Trophoblast cell (in vitro differentiated cells and primary cell): ENCODE measurements around the gene ANP32A.
A peak's percentile ranks its signal among the peaks of the same experiment; 100 is the strongest.

ENCODE experiments used
- DNase-seq, 2 donors: peaks; one replicate each; pipeline ENCODE4 v3.0.0-alpha.2; 2016
- H2AFZ ChIP-seq: 2 replicates; pipeline ENCODE4 v1.6.1; 2013; ENCODE audit warnings: low read length, moderate library complexity, mild to moderate bottlenecking; ENCODE audit not compliant: insufficient read depth, poor library complexity
- H2AK5ac ChIP-seq: 2 replicates; pipeline ENCODE4 v1.6.1; 2013; ENCODE audit warnings: mild to moderate bottlenecking, low read length
- H2BK120ac ChIP-seq: 2 replicates; pipeline ENCODE4 v1.6.1; 2013; ENCODE audit warnings: low read length, mild to moderate bottlenecking, moderate library complexity; ENCODE audit not compliant: insufficient read depth, poor library complexity
- H2BK12ac ChIP-seq: 2 replicates; pipeline ENCODE4 v1.6.1; 2013; ENCODE audit warnings: mild to moderate bottlenecking, low read length, moderate library complexity
- H2BK5ac ChIP-seq: 2 replicates; pipeline ENCODE4 v1.6.1; 2013; ENCODE audit warnings: low read length, low read depth, moderate library complexity, mild to moderate bottlenecking; ENCODE audit not compliant: poor library complexity
- H3K14ac ChIP-seq: 2 replicates; pipeline ENCODE4 v1.6.1; 2013; ENCODE audit warnings: mild to moderate bottlenecking, low read length
- H3K18ac ChIP-seq: 2 replicates; pipeline ENCODE4 v1.6.1; 2013; ENCODE audit warnings: mild to moderate bottlenecking, low read length
- H3K23ac ChIP-seq: 2 replicates; pipeline ENCODE4 v1.6.1; 2013; ENCODE audit warnings: low read length
- H3K27ac ChIP-seq: 2 replicates; pipeline ENCODE4 v1.5.1; 2013; ENCODE audit warnings: low read depth, mild to moderate bottlenecking, inconsistent platforms, low read length, moderate library complexity
- H3K27me3 ChIP-seq: 2 replicates; pipeline ENCODE4 v1.6.1; 2013; ENCODE audit warnings: inconsistent platforms, mild to moderate bottlenecking, low read length, moderate library complexity; ENCODE audit not compliant: insufficient read depth
- H3K36me3 ChIP-seq, 2 experiments: 1 replicate in 1 of 2; 2 replicates in 1 of 2; pipeline ENCODE4 v1.6.1; 2013; ENCODE audit warnings: low read length in 2 of 2, mild to moderate bottlenecking in 2 of 2, moderate library complexity in 1 of 2; ENCODE audit not compliant: insufficient read depth in 2 of 2, control insufficient read depth in 1 of 2
- H3K4ac ChIP-seq: 2 replicates; pipeline ENCODE4 v1.6.1; 2013; ENCODE audit warnings: low read depth, mild to moderate bottlenecking, low read length, moderate library complexity
- H3K4me1 ChIP-seq, 2 experiments: 1 replicate in 1 of 2; 2 replicates in 1 of 2; pipeline ENCODE4 v1.6.1; 2013; ENCODE audit warnings: low read length in 2 of 2, mild to moderate bottlenecking in 2 of 2, moderate library complexity in 1 of 2; ENCODE audit not compliant: insufficient read depth in 2 of 2, control insufficient read depth in 1 of 2
- H3K4me2 ChIP-seq: 2 replicates; pipeline ENCODE4 v1.6.1; 2013; ENCODE audit warnings: inconsistent platforms, mild to moderate bottlenecking, low read length, moderate library complexity
- H3K4me3 ChIP-seq: 2 replicates; pipeline ENCODE4 v1.5.1; 2013; ENCODE audit warnings: mild to moderate bottlenecking, low read depth, low read length, inconsistent platforms
- H3K79me1 ChIP-seq: one replicate; pipeline ENCODE4 v1.6.1; 2013; ENCODE audit warnings: low read length
- H3K79me2 ChIP-seq: 2 replicates; pipeline ENCODE4 v1.6.1; 2013; ENCODE audit warnings: low read length, mild to moderate bottlenecking; ENCODE audit not compliant: control insufficient read depth, insufficient read depth, poor library complexity
- H3K9ac ChIP-seq: 2 replicates; pipeline ENCODE4 v1.6.1; 2013; ENCODE audit warnings: mild to moderate bottlenecking, low read length
- H3K9me3 ChIP-seq: 2 replicates; pipeline ENCODE4 v1.6.1; 2013; ENCODE audit warnings: low read depth, mild to moderate bottlenecking, control low read depth, inconsistent platforms, low read length; ENCODE audit not compliant: insufficient read depth
- H4K12ac ChIP-seq: 2 replicates; pipeline ENCODE4 v1.6.1; 2013; ENCODE audit warnings: low read depth, mild to moderate bottlenecking, low read length, moderate library complexity
- H4K8ac ChIP-seq: 2 replicates; pipeline ENCODE4 v1.6.1; 2013; ENCODE audit warnings: low read depth, mild to moderate bottlenecking, low read length, moderate library complexity
- H4K91ac ChIP-seq: one replicate; pipeline ENCODE4 v1.6.1; 2013; ENCODE audit warnings: low read depth, mild to moderate bottlenecking, low read length, moderate library complexity
- WGBS: extraction: QIAGEN DNeasy Blood & Tissue Kit; methylation state at CpG from one replicate; pipeline ENCODE4 v1.1.7; 2013; ENCODE audit warnings: missing lambda C conversion rate; ENCODE audit not compliant: insufficient read length, insufficient coverage; ENCODE audit errors: extremely low coverage; 5-methylcytosine and 5-hydroxymethylcytosine counted together

Gene ANP32A

GRCh38 chr15:68743256-68743655 is 77.4 kb downstream of the ANP32A start:
- no peak overlapping the region for H3K4ac ChIP-seq
- no peak overlapping the region for H4K91ac ChIP-seq
- no peaks in the 10 kb centered on the region for H3K79me1 ChIP-seq
- H3K4me2 ChIP-seq = no peak overlapping the region
- no peak overlapping the region for H2BK120ac ChIP-seq
- peaks cover 0 to 2% of the 10 kb centered on the region in 2 experiments for H3K4me1 ChIP-seq
- H3K79me2 ChIP-seq = no peaks in the 10 kb centered on the region
- H2AFZ ChIP-seq = no peak overlapping the region
- H4K8ac ChIP-seq = no peak overlapping the region
- peak overlapping the region; percentile 56 for H3K9ac ChIP-seq
- no peak overlapping the region for H2AK5ac ChIP-seq
- H2BK5ac ChIP-seq = no peak overlapping the region
- H3K23ac ChIP-seq = no peak overlapping the region
- no peak for DNase-seq
- H3K36me3 ChIP-seq = no peaks in the 10 kb centered on the region
- WGBS = no CpG with 5 or more reads among the region's 3 CpGs
- H3K4me3 ChIP-seq = no peak overlapping the region
- H3K18ac ChIP-seq = no peak overlapping the region
- no peak overlapping the region for H2BK12ac ChIP-seq
- H3K14ac ChIP-seq = no peak overlapping the region
- H4K12ac ChIP-seq = no peak overlapping the region
- no peak overlapping the region for H3K27ac ChIP-seq
- no peaks in the 10 kb centered on the region for H3K9me3 ChIP-seq
- no peaks in the 10 kb centered on the region for H3K27me3 ChIP-seq

- Histone ChIP-seq H2BK120ac (no peak overlapping the region), H2AK5ac (no peak overlapping the region), H2BK5ac (no peak overlapping the region), H2BK12ac (no peak overlapping the region), H4K8ac (no peak overlapping the region), H2AFZ (no peak overlapping the region), H3K18ac (no peak overlapping the region), H3K4me1 (peaks cover 0 to 4% of the 10 kb centered on the region in 2 experiments), H3K79me2 (no peaks in the 10 kb centered on the region), H3K4me3 (no peak overlapping the region), H3K27ac (peak overlapping the region; percentile 19), H4K12ac (no peak overlapping the region), H3K4me2 (no peak overlapping the region), H3K27me3 (no peaks in the 10 kb centered on the region), H3K9me3 (no peaks in the 10 kb centered on the region), H3K14ac (no peak overlapping the region), H3K79me1 (no peaks in the 10 kb centered on the region), H3K36me3 (no peaks in the 10 kb centered on the region), H3K23ac (no peak overlapping the region), H3K9ac (no peak overlapping the region), H3K4ac (no peak overlapping the region), H4K91ac (no peak overlapping the region)
- 100% methylated on average over 1 of the region's 6 CpGs for WGBS
- peak in 1 of 2 donors; percentile 27 for DNase-seq
Measured at GRCh38 chr15:68739390-68740080, 81.2 kb downstream of the ANP32A start.

GRCh38 chr15:68735610-68736009 is 85.1 kb downstream of the ANP32A start:
- H2BK120ac ChIP-seq = no peak overlapping the region
- peak in 1 of 2 donors; percentile 85 for DNase-seq
- no peak overlapping the region for H3K14ac ChIP-seq
- no peaks in the 10 kb centered on the region for H3K27me3 ChIP-seq
- no peak overlapping the region for H4K12ac ChIP-seq
- H4K8ac ChIP-seq = no peak overlapping the region
- H2AK5ac ChIP-seq = no peak overlapping the region
- H3K4ac ChIP-seq = no peak overlapping the region
- H3K27ac ChIP-seq = no peak overlapping the region
- no peaks in the 10 kb centered on the region for H3K79me2 ChIP-seq
- H2BK12ac ChIP-seq = no peak overlapping the region
- no peak overlapping the region for H3K4me2 ChIP-seq
- peaks cover 10 to 19% of the 10 kb centered on the region in 2 experiments for H3K4me1 ChIP-seq
- no peaks in the 10 kb centered on the region for H3K9me3 ChIP-seq
- H4K91ac ChIP-seq = no peak overlapping the region
- H3K36me3 ChIP-seq = no peaks in the 10 kb centered on the region
- H3K18ac ChIP-seq = no peak overlapping the region
- no peaks in the 10 kb centered on the region for H3K79me1 ChIP-seq
- H2AFZ ChIP-seq = no peak overlapping the region
- no peak overlapping the region for H3K9ac ChIP-seq
- H3K23ac ChIP-seq = no peak overlapping the region
- no peak overlapping the region for H3K4me3 ChIP-seq
- no peak overlapping the region for H2BK5ac ChIP-seq

DNA sequence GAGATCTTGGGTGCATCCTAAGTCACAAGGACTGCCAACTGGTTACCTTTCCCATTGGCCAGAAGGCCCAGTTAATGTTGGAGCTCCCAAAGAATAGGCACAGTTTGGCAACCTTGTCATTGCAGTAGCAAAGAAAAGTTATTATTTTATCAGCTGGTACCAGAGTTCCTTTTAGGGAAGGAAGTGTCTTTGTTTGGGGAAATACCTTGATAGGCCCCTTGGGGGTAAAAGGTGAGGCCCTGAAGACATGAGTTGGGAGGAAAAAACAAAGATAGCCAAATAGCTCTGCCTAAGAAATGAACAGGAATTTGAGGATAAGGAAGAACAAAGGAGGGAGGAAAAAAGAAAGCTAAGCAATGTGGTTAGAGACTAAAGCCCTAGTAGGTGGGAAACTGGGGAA is 85.8 kb downstream of the ANP32A start:
- no peak for DNase-seq
- H3K18ac ChIP-seq = no peak overlapping the region
- no peak overlapping the region for H4K91ac ChIP-seq
- H3K9me3 ChIP-seq = no peaks in the 10 kb centered on the region
- no peak overlapping the region for H2BK5ac ChIP-seq
- H3K4me2 ChIP-seq = no peak overlapping the region
- H3K9ac ChIP-seq = no peak overlapping the region
- peaks cover 12 to 20% of the 10 kb centered on the region in 2 experiments for H3K4me1 ChIP-seq
- no peaks in the 10 kb centered on the region for H3K79me2 ChIP-seq
- no peak overlapping the region for H2BK12ac ChIP-seq
- no peaks in the 10 kb centered on the region for H3K27me3 ChIP-seq
- H2AK5ac ChIP-seq = no peak overlapping the region
- no peak overlapping the region for H2AFZ ChIP-seq
- H3K4me3 ChIP-seq = no peak overlapping the region
- no peaks in the 10 kb centered on the region for H3K36me3 ChIP-seq
- H2BK120ac ChIP-seq = no peak overlapping the region
- no peak overlapping the region for H3K4ac ChIP-seq
- no peaks in the 10 kb centered on the region for H3K79me1 ChIP-seq
- no peak overlapping the region for H4K8ac ChIP-seq
- no peak overlapping the region for H3K14ac ChIP-seq
- H4K12ac ChIP-seq = no peak overlapping the region
- H3K23ac ChIP-seq = no peak overlapping the region
- no peak overlapping the region for H3K27ac ChIP-seq
